WTC11 (cell line): ENCODE results near the gene ZER1. TPM values are rescaled to one million over a fixed set of nuclear protein-coding genes. Genes with fewer than 3 reads are reported as not detected.

ENCODE experiments used
- ATAC-seq: fragments of 200-7000 bp; cut with Tn5 transposase; 2 replicates; pipeline ENCODE4 v1.10.0; 2021; ENCODE audit warnings: mild to moderate bottlenecking, moderate library complexity
- CTCF ChIA-PET: fragments of 300-600 bp; sonication (Branson Sonifier 250); formaldehyde crosslinking; loops from one replicate; lab custom pipeline; 2021; ENCODE audit warnings: antibody characterized with exemption; lab: Charles Lee
- POLR2A ChIA-PET: fragments of 350-600 bp; sonication (Branson Sonifier 250); formaldehyde crosslinking; loops from one replicate; lab custom pipeline; 2021; ENCODE audit warnings: antibody characterized with exemption; lab: Charles Lee
- DNase-seq: peaks from one replicate; pipeline ENCODE4 v3.0.0; 2021; ENCODE audit warnings: low spot score
- H3K27ac Mint-ChIP-seq: 2 replicates; pipeline ENCODE4 v1.8.0; 2021; ENCODE audit warnings: mixed read lengths
- H3K27me3 Mint-ChIP-seq: 2 replicates; pipeline ENCODE4 v1.8.0; 2021; ENCODE audit warnings: low read depth, mild to moderate bottlenecking, moderate library complexity, mixed read lengths
- H3K36me3 Mint-ChIP-seq: 2 replicates; pipeline ENCODE4 v1.8.0; 2021; ENCODE audit warnings: mixed read lengths
- H3K4me1 Mint-ChIP-seq: 2 replicates; pipeline ENCODE4 v1.8.0; 2022; ENCODE audit warnings: mixed read lengths
- H3K4me3 Mint-ChIP-seq: 2 replicates; pipeline ENCODE4 v1.8.0; 2021; ENCODE audit warnings: mild to moderate bottlenecking, moderate library complexity, mixed read lengths
- H3K9me3 Mint-ChIP-seq: 2 replicates; pipeline ENCODE4 v1.8.0; 2021; ENCODE audit warnings: mixed read lengths
- FOXK1 ChIP-seq: sonication (generic); formaldehyde crosslinking; IDR thresholded peaks from 2 replicates; pipeline ENCODE4 v1.8.0; 2022; ENCODE audit warnings: mild to moderate bottlenecking, moderate library complexity, missing genetic modification reagents
- MYBL2 ChIP-seq: sonication (generic); formaldehyde crosslinking; IDR thresholded peaks from 2 replicates; pipeline ENCODE4 v1.8.1; 2023; ENCODE audit warnings: mild to moderate bottlenecking, moderate library complexity, missing genetic modification reagents
- NR1H2 ChIP-seq: sonication (generic); formaldehyde crosslinking; IDR thresholded peaks from 2 replicates; pipeline ENCODE4 v1.9.0; 2021; ENCODE audit warnings: mild to moderate bottlenecking, moderate library complexity, missing genetic modification reagents
- SP1 ChIP-seq: sonication (generic); formaldehyde crosslinking; conservative IDR thresholded peaks from 2 replicates; pipeline ENCODE4 v1.8.1; 2022; ENCODE audit warnings: missing genetic modification reagents
- ZNF138 ChIP-seq: sonication (generic); formaldehyde crosslinking; conservative IDR thresholded peaks from 2 replicates; pipeline ENCODE4 v1.8.1; 2022; ENCODE audit warnings: mild to moderate bottlenecking, moderate library complexity, missing genetic modification reagents
- ZNF263 ChIP-seq: sonication (generic); formaldehyde crosslinking; IDR thresholded peaks from 2 replicates; pipeline ENCODE4 v1.8.1; 2022; ENCODE audit warnings: low read depth, mild to moderate bottlenecking, moderate library complexity, missing genetic modification reagents
- ZNF423 ChIP-seq: fragments of 250-450 bp; sonication (Bioruptor Pico); IDR thresholded peaks from 2 replicates; pipeline ENCODE4 v2.1.2; 2022; ENCODE audit warnings: mild to moderate bottlenecking, moderate library complexity
- total RNA-seq: library from RNA; stranded (reverse); gene quantifications from 3 replicates; pipeline ENCODE4 v1.2.3, GENCODE V29; 2021
- TF ChIP-seq, protein P1 (sequence below): sonication (generic); formaldehyde crosslinking; IDR thresholded peaks from 2 replicates; pipeline ENCODE4 v1.8.1; 2023; ENCODE audit warnings: mild to moderate bottlenecking, moderate library complexity, missing genetic modification reagents
- TF ChIP-seq, protein P2 (sequence below): sonication (generic); formaldehyde crosslinking; IDR thresholded peaks from 2 replicates; pipeline ENCODE4 v1.8.0; 2022; ENCODE audit warnings: mild to moderate bottlenecking, missing genetic modification reagents
- TF ChIP-seq, protein P3 (sequence below): sonication (generic); formaldehyde crosslinking; conservative IDR thresholded peaks from 2 replicates; pipeline ENCODE4 v1.8.1; 2023; ENCODE audit warnings: mild to moderate bottlenecking, low read depth, missing genetic modification reagents, moderate library complexity
- TF ChIP-seq, protein P4 (sequence below): sonication (generic); formaldehyde crosslinking; IDR thresholded peaks from 2 replicates; pipeline ENCODE4 v1.8.0; 2022; ENCODE audit warnings: missing genetic modification reagents
- TF ChIP-seq, protein P5 (sequence below): fragments of 250-450 bp; sonication (Bioruptor Pico); IDR thresholded peaks from 2 replicates; pipeline ENCODE4 v1.9.0; 2021; ENCODE audit warnings: mild to moderate bottlenecking, borderline replicate concordance
- TF ChIP-seq, protein P6 (sequence below): sonication (generic); formaldehyde crosslinking; IDR thresholded peaks from 2 replicates; pipeline ENCODE4 v1.8.0; 2022; ENCODE audit warnings: mild to moderate bottlenecking, missing genetic modification reagents
- TF ChIP-seq, protein P7 (sequence below): sonication (generic); formaldehyde crosslinking; IDR thresholded peaks from 2 replicates; pipeline ENCODE4 v1.8.1; 2023; ENCODE audit warnings: mild to moderate bottlenecking, missing genetic modification reagents

Gene ZER1
- total RNA-seq, 1 experiment from 2014 or later, result 23.8 TPM

DNA sequence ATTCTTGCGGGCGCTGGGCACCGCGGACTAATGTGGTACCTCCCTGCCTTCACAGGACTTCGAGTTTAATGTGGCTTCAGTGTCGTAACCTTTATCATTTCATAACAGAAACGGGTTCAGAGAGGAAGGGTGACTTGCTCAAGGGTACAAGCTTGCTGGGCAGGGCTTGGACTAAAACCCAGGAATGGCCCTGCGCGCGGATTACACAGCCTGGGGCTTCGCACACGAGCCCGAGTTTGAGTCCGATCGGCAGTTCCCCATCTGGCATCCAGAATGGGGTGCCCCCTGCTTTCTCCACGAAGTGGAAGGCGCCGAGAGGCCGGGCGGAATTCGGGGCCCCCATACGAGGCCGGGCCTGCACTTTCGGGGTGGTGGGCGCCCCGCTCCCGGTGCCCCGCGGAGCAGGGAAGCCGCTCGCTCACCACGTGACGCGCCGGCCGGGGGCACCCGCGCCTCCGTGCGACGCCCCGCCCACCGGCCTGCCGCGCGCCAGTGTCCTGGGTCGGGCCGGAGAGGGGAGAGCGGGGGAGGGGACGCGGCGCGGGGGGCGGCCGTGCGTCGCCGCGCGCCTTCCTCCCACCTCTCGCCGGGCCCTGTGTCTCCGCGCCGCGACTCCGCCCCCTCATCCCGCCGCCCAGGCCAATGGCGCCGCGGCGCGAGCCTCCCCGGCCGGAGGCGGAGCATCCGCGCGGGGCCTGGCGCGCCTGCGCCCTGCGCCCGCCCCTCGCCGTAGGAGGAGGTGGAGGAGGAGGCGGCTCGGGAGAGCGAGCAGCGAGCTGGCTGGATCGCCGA is 83.0 kb downstream of the ZER1 start, which contains the start of gene SET (continued):
- TF ChIP-seq ZNF423 (peak; percentile 43; the same call in 1 of the 2 replicates), ZNF263 (CRISPR knock-in tag) (no peak), MYBL2 (CRISPR knock-in tag) (peak; percentile 45; the same call in 1 of the 2 replicates), FOXK1 (CRISPR knock-in tag) (peak; percentile 61), SP1 (peak; percentile 89), ZNF138 (CRISPR knock-in tag) (no peak)
- TF ChIP-seq, protein P1, sequence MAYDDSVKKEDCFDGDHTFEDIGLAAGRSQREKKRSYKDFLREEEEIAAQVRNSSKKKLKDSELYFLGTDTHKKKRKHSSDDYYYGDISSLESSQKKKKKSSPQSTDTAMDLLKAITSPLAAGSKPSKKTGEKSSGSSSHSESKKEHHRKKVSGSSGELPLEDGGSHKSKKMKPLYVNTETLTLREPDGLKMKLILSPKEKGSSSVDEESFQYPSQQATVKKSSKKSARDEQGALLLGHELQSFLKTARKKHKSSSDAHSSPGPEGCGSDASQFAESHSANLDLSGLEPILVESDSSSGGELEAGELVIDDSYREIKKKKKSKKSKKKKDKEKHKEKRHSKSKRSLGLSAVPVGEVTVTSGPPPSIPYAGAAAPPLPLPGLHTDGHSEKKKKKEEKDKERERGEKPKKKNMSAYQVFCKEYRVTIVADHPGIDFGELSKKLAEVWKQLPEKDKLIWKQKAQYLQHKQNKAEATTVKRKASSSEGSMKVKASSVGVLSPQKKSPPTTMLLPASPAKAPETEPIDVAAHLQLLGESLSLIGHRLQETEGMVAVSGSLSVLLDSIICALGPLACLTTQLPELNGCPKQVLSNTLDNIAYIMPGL (CRISPR knock-in tag), result peak; percentile 72; the same call in 1 of the 2 replicates
- TF ChIP-seq, protein P2, sequence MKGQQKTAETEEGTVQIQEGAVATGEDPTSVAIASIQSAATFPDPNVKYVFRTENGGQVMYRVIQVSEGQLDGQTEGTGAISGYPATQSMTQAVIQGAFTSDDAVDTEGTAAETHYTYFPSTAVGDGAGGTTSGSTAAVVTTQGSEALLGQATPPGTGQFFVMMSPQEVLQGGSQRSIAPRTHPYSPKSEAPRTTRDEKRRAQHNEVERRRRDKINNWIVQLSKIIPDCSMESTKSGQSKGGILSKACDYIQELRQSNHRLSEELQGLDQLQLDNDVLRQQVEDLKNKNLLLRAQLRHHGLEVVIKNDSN (CRISPR knock-in tag), result peak; percentile 86
- TF ChIP-seq, protein P3, sequence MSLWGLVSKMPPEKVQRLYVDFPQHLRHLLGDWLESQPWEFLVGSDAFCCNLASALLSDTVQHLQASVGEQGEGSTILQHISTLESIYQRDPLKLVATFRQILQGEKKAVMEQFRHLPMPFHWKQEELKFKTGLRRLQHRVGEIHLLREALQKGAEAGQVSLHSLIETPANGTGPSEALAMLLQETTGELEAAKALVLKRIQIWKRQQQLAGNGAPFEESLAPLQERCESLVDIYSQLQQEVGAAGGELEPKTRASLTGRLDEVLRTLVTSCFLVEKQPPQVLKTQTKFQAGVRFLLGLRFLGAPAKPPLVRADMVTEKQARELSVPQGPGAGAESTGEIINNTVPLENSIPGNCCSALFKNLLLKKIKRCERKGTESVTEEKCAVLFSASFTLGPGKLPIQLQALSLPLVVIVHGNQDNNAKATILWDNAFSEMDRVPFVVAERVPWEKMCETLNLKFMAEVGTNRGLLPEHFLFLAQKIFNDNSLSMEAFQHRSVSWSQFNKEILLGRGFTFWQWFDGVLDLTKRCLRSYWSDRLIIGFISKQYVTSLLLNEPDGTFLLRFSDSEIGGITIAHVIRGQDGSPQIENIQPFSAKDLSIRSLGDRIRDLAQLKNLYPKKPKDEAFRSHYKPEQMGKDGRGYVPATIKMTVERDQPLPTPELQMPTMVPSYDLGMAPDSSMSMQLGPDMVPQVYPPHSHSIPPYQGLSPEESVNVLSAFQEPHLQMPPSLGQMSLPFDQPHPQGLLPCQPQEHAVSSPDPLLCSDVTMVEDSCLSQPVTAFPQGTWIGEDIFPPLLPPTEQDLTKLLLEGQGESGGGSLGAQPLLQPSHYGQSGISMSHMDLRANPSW, result no peak
- TF ChIP-seq, protein P4, sequence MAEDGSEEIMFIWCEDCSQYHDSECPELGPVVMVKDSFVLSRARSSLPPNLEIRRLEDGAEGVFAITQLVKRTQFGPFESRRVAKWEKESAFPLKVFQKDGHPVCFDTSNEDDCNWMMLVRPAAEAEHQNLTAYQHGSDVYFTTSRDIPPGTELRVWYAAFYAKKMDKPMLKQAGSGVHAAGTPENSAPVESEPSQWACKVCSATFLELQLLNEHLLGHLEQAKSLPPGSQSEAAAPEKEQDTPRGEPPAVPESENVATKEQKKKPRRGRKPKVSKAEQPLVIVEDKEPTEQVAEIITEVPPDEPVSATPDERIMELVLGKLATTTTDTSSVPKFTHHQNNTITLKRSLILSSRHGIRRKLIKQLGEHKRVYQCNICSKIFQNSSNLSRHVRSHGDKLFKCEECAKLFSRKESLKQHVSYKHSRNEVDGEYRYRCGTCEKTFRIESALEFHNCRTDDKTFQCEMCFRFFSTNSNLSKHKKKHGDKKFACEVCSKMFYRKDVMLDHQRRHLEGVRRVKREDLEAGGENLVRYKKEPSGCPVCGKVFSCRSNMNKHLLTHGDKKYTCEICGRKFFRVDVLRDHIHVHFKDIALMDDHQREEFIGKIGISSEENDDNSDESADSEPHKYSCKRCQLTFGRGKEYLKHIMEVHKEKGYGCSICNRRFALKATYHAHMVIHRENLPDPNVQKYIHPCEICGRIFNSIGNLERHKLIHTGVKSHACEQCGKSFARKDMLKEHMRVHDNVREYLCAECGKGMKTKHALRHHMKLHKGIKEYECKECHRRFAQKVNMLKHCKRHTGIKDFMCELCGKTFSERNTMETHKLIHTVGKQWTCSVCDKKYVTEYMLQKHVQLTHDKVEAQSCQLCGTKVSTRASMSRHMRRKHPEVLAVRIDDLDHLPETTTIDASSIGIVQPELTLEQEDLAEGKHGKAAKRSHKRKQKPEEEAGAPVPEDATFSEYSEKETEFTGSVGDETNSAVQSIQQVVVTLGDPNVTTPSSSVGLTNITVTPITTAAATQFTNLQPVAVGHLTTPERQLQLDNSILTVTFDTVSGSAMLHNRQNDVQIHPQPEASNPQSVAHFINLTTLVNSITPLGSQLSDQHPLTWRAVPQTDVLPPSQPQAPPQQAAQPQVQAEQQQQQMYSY (CRISPR knock-in tag), result peak; percentile 44; the same call in 1 of the 2 replicates
- TF ChIP-seq, all 79 proteins: peak for 18

DNA sequence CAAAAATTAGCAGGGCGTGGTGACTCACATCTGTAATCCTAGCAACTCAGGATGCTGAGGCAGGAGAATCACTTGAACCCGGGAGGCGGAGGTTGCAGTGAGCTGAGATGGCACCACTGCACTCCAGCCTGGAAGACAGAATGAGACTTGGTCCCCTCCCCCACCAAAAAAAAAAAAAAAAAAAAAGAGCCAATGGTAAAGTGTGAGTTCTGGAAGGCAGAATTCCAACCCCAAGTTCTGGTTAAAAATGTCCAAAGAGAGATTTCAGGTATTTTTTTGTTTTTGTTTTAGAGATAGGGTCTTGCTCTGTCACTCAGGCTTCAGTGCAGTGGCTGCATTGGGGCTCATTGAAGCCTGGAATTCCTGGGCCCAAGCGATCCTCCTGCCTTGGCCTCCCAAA is 84.3 kb downstream of the ZER1 start:
- Mint-ChIP-seq H3K4me1 (peaks cover 56% of the 10 kb centered on the region), H3K36me3 (peaks cover 43% of the 10 kb centered on the region), H3K9me3 (peaks cover 4% of the 10 kb centered on the region; the same call in 1 of the 2 replicates), H3K27me3 (no peaks in the 10 kb centered on the region; the same call in 1 of the 2 replicates), H3K27ac (peak overlapping the region; percentile 98), H3K4me3 (peak overlapping the region; percentile 96)
- POLR2A ChIA-PET, result interaction anchor here (0.6 to 1.0 kb wide), 4 partner anchors 10 to 1506 kb away, joined by 3 to 7 read pairs (median 4); partner anchors contain the start of gene PKN3
- ATAC-seq (no peak), DNase-seq (no peak)
- CTCF ChIA-PET, result interaction anchor here (0.7 to 1.6 kb wide), 5 partner anchors 15 to 268 kb away, joined by 3 to 7 read pairs (median 3); partner anchors contain the start of genes PKN3 and ZDHHC12
- TF ChIP-seq, protein P3, result no peak
- TF ChIP-seq ZNF263 (CRISPR knock-in tag) (no peak), NR1H2 (no peak)
- TF ChIP-seq, protein P5, sequence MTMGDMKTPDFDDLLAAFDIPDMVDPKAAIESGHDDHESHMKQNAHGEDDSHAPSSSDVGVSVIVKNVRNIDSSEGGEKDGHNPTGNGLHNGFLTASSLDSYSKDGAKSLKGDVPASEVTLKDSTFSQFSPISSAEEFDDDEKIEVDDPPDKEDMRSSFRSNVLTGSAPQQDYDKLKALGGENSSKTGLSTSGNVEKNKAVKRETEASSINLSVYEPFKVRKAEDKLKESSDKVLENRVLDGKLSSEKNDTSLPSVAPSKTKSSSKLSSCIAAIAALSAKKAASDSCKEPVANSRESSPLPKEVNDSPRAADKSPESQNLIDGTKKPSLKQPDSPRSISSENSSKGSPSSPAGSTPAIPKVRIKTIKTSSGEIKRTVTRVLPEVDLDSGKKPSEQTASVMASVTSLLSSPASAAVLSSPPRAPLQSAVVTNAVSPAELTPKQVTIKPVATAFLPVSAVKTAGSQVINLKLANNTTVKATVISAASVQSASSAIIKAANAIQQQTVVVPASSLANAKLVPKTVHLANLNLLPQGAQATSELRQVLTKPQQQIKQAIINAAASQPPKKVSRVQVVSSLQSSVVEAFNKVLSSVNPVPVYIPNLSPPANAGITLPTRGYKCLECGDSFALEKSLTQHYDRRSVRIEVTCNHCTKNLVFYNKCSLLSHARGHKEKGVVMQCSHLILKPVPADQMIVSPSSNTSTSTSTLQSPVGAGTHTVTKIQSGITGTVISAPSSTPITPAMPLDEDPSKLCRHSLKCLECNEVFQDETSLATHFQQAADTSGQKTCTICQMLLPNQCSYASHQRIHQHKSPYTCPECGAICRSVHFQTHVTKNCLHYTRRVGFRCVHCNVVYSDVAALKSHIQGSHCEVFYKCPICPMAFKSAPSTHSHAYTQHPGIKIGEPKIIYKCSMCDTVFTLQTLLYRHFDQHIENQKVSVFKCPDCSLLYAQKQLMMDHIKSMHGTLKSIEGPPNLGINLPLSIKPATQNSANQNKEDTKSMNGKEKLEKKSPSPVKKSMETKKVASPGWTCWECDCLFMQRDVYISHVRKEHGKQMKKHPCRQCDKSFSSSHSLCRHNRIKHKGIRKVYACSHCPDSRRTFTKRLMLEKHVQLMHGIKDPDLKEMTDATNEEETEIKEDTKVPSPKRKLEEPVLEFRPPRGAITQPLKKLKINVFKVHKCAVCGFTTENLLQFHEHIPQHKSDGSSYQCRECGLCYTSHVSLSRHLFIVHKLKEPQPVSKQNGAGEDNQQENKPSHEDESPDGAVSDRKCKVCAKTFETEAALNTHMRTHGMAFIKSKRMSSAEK (CRISPR knock-in tag), result no peak
- TF ChIP-seq, protein P6, sequence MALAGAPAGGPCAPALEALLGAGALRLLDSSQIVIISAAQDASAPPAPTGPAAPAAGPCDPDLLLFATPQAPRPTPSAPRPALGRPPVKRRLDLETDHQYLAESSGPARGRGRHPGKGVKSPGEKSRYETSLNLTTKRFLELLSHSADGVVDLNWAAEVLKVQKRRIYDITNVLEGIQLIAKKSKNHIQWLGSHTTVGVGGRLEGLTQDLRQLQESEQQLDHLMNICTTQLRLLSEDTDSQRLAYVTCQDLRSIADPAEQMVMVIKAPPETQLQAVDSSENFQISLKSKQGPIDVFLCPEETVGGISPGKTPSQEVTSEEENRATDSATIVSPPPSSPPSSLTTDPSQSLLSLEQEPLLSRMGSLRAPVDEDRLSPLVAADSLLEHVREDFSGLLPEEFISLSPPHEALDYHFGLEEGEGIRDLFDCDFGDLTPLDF (CRISPR knock-in tag), result no peak
- TF ChIP-seq, protein P7, sequence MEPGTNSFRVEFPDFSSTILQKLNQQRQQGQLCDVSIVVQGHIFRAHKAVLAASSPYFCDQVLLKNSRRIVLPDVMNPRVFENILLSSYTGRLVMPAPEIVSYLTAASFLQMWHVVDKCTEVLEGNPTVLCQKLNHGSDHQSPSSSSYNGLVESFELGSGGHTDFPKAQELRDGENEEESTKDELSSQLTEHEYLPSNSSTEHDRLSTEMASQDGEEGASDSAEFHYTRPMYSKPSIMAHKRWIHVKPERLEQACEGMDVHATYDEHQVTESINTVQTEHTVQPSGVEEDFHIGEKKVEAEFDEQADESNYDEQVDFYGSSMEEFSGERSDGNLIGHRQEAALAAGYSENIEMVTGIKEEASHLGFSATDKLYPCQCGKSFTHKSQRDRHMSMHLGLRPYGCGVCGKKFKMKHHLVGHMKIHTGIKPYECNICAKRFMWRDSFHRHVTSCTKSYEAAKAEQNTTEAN (CRISPR knock-in tag), result no peak
